ENCODE data around the gene GASK1A. TPM values are rescaled to one million over a fixed set of nuclear protein-coding genes. Genes with fewer than 3 reads are reported as not detected.
A peak's percentile ranks its signal among the peaks of the same experiment; 100 is the strongest.

The GASK1A gene
- total RNA-seq, 2 donors from 2014 or later: 4.0 to 5.3 TPM

DNA sequence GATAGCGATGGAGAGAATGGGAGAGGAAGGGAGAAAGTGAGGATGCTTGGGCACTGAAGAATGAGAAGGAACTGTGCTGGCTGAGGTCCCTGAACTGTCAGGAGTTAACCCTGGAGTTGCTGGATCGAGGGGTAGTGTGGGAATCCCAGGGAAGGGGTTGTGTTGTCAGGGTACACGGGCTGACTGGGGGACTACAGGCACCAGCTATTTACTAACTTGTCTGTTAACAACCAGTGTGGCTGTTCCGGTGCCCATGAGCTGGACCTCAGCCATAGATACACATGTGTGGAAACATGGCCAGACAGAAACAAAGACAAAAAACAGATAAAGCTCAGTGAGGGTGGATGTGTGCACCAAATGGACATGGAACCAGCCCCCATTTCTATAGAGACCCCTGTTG, 55.1 kb downstream of the GASK1A start:
- TF ChIP-seq, protein P1, sequence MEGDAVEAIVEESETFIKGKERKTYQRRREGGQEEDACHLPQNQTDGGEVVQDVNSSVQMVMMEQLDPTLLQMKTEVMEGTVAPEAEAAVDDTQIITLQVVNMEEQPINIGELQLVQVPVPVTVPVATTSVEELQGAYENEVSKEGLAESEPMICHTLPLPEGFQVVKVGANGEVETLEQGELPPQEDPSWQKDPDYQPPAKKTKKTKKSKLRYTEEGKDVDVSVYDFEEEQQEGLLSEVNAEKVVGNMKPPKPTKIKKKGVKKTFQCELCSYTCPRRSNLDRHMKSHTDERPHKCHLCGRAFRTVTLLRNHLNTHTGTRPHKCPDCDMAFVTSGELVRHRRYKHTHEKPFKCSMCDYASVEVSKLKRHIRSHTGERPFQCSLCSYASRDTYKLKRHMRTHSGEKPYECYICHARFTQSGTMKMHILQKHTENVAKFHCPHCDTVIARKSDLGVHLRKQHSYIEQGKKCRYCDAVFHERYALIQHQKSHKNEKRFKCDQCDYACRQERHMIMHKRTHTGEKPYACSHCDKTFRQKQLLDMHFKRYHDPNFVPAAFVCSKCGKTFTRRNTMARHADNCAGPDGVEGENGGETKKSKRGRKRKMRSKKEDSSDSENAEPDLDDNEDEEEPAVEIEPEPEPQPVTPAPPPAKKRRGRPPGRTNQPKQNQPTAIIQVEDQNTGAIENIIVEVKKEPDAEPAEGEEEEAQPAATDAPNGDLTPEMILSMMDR (conservative IDR thresholded peaks at IDR 0.05): no peak
- peaks cover 7% of the 10 kb centered on the region for H3K27me3 Mint-ChIP-seq (ENCODE audit: insufficient read depth)
- Histone ChIP-seq H3K27me3 (ENCODE audit: control insufficient read depth, insufficient read depth, low read length, poor library complexity, severe bottlenecking) (no peaks in the 10 kb centered on the region), H3K4me3 (ENCODE audit: low read length) (no peak overlapping the region), H3K9ac (ENCODE audit: extremely low read depth, low read length, poor library complexity, severe bottlenecking) (no peak overlapping the region), H3K9me3 (ENCODE audit: control insufficient read depth, low read length) (no peaks in the 10 kb centered on the region), H3K36me3 (ENCODE audit: control insufficient read depth, insufficient read depth, low read length) (no peaks in the 10 kb centered on the region), H3K27ac (ENCODE audit: low read depth, low read length) (no peak overlapping the region), H3K4me1 (ENCODE audit: control insufficient read depth, insufficient read depth, low read length) (no peaks in the 10 kb centered on the region)
- H3K9me3 Mint-ChIP-seq: no peaks in the 10 kb centered on the region
- no peaks in the 10 kb centered on the region for H3K36me3 Mint-ChIP-seq (ENCODE audit: low read depth)
- H3K4me3 Mint-ChIP-seq: no peak overlapping the region
- WGBS, 2 experiments (ENCODE audit: insufficient coverage in 1 of 2, insufficient read length in 1 of 2): 94 to 96% methylated on average over 3 to 4 of the region's 4 CpGs
- no peaks in the 10 kb centered on the region for H3K4me1 Mint-ChIP-seq
- peak; percentile 29 for DNase-seq
- H3K27ac Mint-ChIP-seq: no peak overlapping the region

DNA sequence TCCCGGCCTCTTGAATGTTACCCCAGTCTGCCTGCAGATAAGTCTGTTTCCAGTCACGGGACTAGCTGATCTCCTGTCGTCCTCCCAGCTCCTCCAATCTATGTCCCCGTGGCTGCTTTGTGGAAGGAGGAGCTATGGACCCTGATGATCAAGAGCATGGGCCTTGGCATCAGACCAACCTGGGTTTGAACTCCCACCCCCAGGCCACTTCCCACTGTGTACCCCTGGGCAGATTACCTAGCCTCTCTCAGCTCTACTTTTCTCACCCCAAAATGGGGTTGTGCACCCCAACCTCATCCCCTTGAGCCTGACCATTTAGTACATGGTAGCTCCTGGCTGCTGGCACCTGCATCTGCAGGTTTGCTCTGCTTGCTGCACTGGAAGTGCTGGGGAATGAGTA, 55.8 kb downstream of the GASK1A start:
- peaks cover 7% of the 10 kb centered on the region for H3K27me3 Mint-ChIP-seq (ENCODE audit: insufficient read depth)
- WGBS, 2 experiments (ENCODE audit: insufficient coverage in 1 of 2, insufficient read length in 1 of 2): 89 to 91% methylated on average over 3 to 4 of the region's 4 CpGs
- H3K4me3 Mint-ChIP-seq: no peak overlapping the region
- TF ChIP-seq, protein P1 (conservative IDR thresholded peaks at IDR 0.05): no peak
- Histone ChIP-seq H3K9ac (ENCODE audit: extremely low read depth, low read length, poor library complexity, severe bottlenecking) (no peak overlapping the region), H3K27me3 (ENCODE audit: control insufficient read depth, insufficient read depth, low read length, poor library complexity, severe bottlenecking) (no peaks in the 10 kb centered on the region), H3K4me1 (ENCODE audit: control insufficient read depth, insufficient read depth, low read length) (no peaks in the 10 kb centered on the region), H3K27ac (ENCODE audit: low read depth, low read length) (no peak overlapping the region), H3K9me3 (ENCODE audit: control insufficient read depth, low read length) (no peaks in the 10 kb centered on the region), H3K4me3 (ENCODE audit: low read length) (no peak overlapping the region), H3K36me3 (ENCODE audit: control insufficient read depth, insufficient read depth, low read length) (no peaks in the 10 kb centered on the region)
- H3K9me3 Mint-ChIP-seq: no peaks in the 10 kb centered on the region
- H3K27ac Mint-ChIP-seq: no peak overlapping the region
- no peaks in the 10 kb centered on the region for H3K36me3 Mint-ChIP-seq (ENCODE audit: low read depth)
- peak; percentile 30 for DNase-seq
- no peaks in the 10 kb centered on the region for H3K4me1 Mint-ChIP-seq

DNA sequence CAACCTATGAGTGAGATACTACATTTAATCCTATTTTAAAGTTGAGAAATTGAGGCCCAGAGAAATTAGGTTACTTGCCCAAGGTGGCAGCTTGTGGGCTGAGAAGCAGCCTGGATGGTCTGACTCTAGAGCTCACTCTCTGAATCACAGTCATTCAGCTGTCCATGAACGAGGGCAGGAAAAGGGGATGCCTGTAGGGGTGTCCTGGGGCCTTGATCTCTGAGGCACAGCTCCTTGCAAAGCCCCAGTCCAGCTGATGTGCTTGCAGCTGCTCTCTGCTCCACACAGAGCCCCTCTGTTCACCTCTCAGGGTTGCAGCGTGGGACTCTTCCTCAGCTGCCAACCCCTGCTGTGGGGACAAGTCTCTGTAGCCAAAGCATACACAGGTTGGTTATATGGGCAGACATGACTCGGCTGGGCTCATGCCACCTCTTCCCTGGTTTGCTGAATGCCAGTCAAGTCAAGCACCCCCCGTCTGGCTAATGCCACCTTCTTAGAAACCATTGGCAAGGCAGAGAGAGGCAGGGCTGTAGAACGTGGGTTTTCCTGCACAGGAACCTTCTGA, 56.8 kb downstream of the GASK1A start:
- H3K4me3 Mint-ChIP-seq: no peak overlapping the region
- H3K27me3 Mint-ChIP-seq (ENCODE audit: insufficient read depth): peaks cover 7% of the 10 kb centered on the region
- Histone ChIP-seq H3K27ac (ENCODE audit: low read depth, low read length) (no peak overlapping the region), H3K36me3 (ENCODE audit: control insufficient read depth, insufficient read depth, low read length) (no peaks in the 10 kb centered on the region), H3K4me3 (ENCODE audit: low read length) (no peak overlapping the region), H3K4me1 (ENCODE audit: control insufficient read depth, insufficient read depth, low read length) (no peaks in the 10 kb centered on the region), H3K27me3 (ENCODE audit: control insufficient read depth, insufficient read depth, low read length, poor library complexity, severe bottlenecking) (no peaks in the 10 kb centered on the region), H3K9me3 (ENCODE audit: control insufficient read depth, low read length) (no peaks in the 10 kb centered on the region), H3K9ac (ENCODE audit: extremely low read depth, low read length, poor library complexity, severe bottlenecking) (no peak overlapping the region)
- no peak overlapping the region for H3K27ac Mint-ChIP-seq
- WGBS, 2 experiments (ENCODE audit: insufficient coverage in 1 of 2, insufficient read length in 1 of 2): 77 to 84% methylated on average over 5 of the region's 5 CpGs
- TF ChIP-seq, protein P1 (conservative IDR thresholded peaks at IDR 0.05): no peak
- H3K4me1 Mint-ChIP-seq: no peaks in the 10 kb centered on the region
- peak; percentile 35 for DNase-seq
- no peaks in the 10 kb centered on the region for H3K9me3 Mint-ChIP-seq
- H3K36me3 Mint-ChIP-seq (ENCODE audit: low read depth): no peaks in the 10 kb centered on the region

Measured in endodermal cell (in vitro differentiated cells).